HG03342 (cell line): ENCODE measurements around the gene ST7L.
"Not testable (repeated sequence)": the region's sequence is repeated elsewhere in the genome, so short reads cannot be mapped to it uniquely, and the experiment has no call there.

Experiments used
- ATAC-seq: cut with Tn5 transposase; IDR thresholded peaks from one replicate; pipeline ENCODE4 v1.9.1; 2021; ENCODE audit warnings: mild to moderate bottlenecking, moderate library complexity; ENCODE audit not compliant: unreplicated experiment

ST7L gene

GRCh38 chr1:112618721-112619517, at the start of gene ST7L:
Gene ST7L, minus strand, starts transcription at chr1:112619141. Its CDS starts 28 bp downstream, at chr1:112619113.
- peak; percentile 24 for ATAC-seq

GRCh38 chr1:112666946-112667345, 48.0 kb upstream of the ST7L start:
- ATAC-seq = no peak

GRCh38 chr1:112665857-112666256, 46.9 kb upstream of the ST7L start:
- no peak for ATAC-seq

- ATAC-seq = no peak
Observed at GRCh38 chr1:112651205-112651604, 32.3 kb upstream of the ST7L start.

- no peak for ATAC-seq
Observed at GRCh38 chr1:112646225-112646624, 27.3 kb upstream of the ST7L start.

GRCh38 chr1:112643080-112643479, 24.1 kb upstream of the ST7L start:
- no peak for ATAC-seq

- ATAC-seq = not testable (repeated sequence)
Observed at GRCh38 chr1:112640437-112640836, 21.5 kb upstream of the ST7L start.

GRCh38 chr1:112638110-112638428, 19.1 kb upstream of the ST7L start:
- ATAC-seq = no peak

- ATAC-seq = no peak
Observed at GRCh38 chr1:112637254-112638109, 18.5 kb upstream of the ST7L start.

GRCh38 chr1:112636597-112637253, 17.8 kb upstream of the ST7L start:
- peak; percentile 43 for ATAC-seq

- peak; percentile 22 for ATAC-seq
Observed at GRCh38 chr1:112636056-112636455, 17.1 kb upstream of the ST7L start.

- no peak for ATAC-seq
Observed at GRCh38 chr1:112634367-112634766, 15.4 kb upstream of the ST7L start.

GRCh38 chr1:112633628-112634027, 14.7 kb upstream of the ST7L start:
- ATAC-seq = no peak

GRCh38 chr1:112629256-112629655, 10.3 kb upstream of the ST7L start:
- ATAC-seq = no peak

- no peak for ATAC-seq
Observed at GRCh38 chr1:112628516-112628915, 9.6 kb upstream of the ST7L start.

GRCh38 chr1:112626887-112627286, 7.9 kb upstream of the ST7L start:
- ATAC-seq = no peak

- ATAC-seq = no peak
Observed at GRCh38 chr1:112626193-112626592, 7.3 kb upstream of the ST7L start.

GRCh38 chr1:112625696-112626095, 6.8 kb upstream of the ST7L start:
- no peak for ATAC-seq

GRCh38 chr1:112624493-112624892, 5.6 kb upstream of the ST7L start:
- ATAC-seq = not testable (repeated sequence)

GRCh38 chr1:112620377-112620695, 1.4 kb upstream of the ST7L start:
- no peak for ATAC-seq

GRCh38 chr1:112619518-112620376, 806 bp upstream of the ST7L start, which contains the start of gene CAPZA1:
Gene CAPZA1, plus strand, starts transcription at chr1:112619832. Its CDS starts 13 bp downstream, at chr1:112619845.
- ATAC-seq = peak; percentile 82
